NCI-H146 (cell line): ENCODE results near the gene STYK1.
"Not testable (repeated sequence)": the region's sequence is repeated elsewhere in the genome, so short reads cannot be mapped to it uniquely, and the experiment has no call there.

Source experiments
- DNase-seq: peaks from one replicate; lab custom pipeline; 2025; lab: John Stamatoyannopoulos, UW

STYK1 gene

DNA sequence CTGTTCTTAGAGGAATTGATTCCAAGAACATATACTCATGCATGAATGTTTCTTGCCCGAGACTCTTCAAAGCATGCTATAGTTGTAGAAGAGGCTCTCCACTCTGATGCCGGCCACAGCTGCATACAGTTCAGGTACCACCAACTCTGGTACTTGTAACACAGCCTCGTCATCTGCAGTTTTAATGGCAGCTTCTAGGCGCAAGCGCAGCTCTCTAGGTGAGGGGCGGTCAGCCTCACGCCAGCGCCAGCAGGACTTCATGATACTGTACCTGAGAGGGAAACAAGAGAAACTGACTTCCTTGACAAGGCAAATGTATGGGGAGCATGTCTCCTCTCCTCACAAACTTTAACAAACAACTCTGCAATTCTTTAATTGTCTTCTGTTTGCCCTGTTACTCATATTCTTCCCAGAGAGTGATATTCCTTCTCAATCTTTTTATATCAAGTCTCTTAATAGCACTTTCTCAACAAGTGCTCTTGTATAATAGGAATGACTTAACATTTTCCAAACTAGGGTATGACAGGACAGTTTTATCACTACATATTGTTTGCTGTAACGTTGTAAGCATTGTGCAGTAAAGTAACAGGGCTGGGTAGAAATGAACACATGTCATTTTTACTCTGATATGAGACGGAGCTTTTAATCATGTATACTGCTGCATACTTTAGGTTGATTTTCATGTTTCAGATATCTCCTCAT is 53.6 kb downstream of the STYK1 start:
- no peak for DNase-seq

DNA sequence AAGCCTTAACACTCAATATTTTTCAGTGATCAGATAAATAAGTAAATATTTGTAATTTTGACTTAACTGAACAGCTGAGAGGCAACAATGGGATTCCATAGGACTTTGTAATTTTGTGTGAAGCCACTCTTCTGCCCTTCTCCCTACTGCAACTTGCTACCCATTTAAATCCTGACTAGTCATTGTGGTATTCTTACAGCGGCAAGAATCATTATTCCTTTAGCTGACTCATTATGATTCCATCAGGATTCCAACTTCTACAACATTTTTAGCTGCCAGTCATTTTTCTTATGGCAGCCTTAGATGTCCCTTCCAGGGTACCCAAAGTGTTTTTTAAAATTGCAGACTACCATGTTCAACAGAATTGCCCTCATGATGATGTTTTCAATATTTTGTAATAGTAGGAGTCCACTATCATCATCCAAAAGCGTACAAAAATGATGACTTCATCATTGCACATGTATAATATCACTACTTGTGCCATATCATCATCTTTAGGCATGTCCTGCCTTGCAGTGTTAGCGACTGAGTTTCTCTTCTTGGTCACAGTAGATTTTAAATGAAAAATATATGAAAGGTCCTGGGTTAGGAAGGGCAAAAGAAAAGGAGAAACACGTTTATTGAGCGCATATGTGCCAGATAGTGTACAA is 55.4 kb downstream of the STYK1 start:
- no peak for DNase-seq

DNA sequence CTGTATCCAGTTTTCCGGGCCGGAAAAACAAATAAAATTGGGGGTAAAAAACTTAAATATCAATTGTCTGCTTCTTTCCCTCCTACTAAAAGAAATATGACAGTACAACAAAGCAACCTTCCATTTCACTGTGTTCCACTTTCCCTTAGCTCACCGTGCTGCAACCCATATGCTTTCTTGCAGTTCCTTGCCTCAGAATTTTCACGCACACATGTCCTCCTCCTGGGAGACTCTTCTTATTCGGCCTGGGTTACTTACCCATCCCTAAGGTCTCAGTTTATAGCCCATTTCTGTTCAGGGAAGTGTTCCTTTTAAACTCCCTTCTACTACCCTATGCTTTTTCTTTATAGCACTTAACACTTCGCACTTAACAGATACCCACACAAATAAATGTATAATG is 56.0 kb downstream of the STYK1 start:
- DNase-seq, result no peak

DNA sequence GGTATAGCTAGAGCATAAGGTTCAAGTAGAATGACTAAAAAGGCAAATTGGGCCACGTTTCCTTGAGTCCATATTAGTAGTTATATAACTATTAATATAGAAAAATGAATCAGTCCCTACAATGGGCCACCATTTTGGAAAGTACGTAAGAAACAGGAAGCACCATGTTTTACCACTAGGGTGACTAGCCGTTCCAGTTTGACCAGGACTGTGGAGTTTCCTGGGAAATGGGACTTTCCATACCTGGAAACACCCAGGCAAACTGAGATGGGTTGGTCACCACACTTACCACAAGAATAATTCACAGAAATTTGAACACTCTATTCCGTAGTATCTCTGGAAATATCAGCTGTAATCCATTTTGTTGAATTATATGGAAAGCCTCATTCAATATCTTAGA is 58.3 kb downstream of the STYK1 start:
- no peak for DNase-seq

DNA sequence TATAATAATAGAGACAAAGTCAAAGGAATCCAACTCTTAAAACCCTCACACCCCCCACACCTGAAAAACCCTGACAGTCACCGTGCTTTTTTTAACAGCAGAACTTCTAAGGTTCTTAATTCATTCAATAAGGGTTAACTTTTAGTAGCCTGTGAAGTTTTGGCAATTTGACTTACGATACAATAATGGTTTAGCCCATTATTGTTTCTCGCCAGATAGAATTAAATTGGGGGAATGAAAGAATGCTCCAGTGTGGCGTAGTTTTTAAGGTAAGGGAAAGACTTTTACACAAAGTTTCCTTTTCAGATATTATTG is 59.8 kb downstream of the STYK1 start:
- no peak for DNase-seq

DNA sequence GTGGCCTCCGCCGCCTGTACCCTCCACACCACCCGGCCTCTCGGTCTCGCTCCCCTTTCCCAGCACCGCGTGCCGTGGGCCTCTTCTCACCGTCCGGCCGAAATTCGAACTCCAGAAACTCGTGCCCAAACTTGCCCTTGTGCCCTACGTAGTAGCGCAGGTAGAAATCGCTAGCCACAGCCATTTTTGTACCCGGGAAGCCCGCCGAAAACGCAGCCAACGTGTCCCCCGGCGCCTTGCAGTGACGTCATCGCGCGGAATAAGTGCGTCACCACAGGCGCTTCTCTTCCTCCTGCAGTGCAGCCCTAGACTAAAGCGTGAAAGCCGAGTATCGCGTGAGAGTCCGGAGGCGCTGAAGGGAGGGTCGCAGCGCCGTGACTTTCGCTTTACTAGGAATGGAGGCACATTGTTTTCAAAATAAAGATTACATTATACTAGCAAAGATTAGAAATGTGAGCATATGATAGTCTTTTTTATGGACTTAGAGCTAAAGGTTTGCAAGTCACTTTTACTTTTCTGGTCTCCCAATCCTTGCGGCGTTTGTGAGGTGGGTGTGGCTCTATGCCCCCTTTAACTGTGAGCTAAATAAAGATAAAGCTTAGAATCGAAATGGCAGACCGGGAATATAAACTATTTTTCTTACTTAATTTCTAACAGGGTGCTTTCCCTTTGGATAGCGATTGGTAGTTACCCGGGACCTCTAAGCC is 60.4 kb downstream of the STYK1 start, which contains the start of gene MAGOHB:
Gene MAGOHB (minus strand): TSS at position 261 of the 707 bp plus-strand sequence. CDS start 77 bp downstream, at position 184.
- peak; percentile 98 for DNase-seq

DNA sequence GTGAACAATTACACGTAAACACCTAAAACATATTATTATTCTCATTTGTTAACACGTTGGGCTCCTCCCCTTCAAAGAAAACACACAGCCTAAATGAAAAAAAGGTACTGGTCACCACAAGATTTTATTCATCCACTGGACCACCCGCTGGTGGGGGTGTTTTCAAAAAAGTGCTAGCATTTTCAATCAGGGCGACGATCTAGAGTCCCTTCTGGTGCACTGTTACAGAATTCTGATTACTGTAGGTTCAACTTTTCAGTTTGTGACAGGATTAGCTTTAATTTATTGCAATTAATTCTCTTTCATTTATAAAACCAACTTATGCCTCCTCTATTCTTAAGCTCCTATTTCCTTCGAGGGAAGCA is 60.9 kb downstream of the STYK1 start:
- DNase-seq, result peak; percentile 68

DNA sequence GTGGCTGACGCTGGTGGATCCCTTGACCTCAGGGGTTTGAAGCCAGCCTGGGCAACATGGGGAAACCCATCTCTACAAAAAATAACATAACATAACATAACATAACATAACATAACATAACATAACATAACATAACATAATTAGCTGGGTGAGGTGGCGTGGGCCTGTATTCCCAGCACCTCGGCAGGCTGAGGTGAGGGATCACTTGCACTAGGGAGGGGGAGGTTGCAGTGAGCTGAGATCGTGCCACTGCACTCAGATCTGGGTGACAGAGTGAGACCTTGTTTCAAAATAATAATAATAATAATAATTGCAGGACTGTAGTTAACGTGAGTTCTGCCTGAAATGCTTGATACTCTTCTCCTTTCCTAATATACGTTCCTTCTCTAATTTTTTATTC is 61.7 kb downstream of the STYK1 start:
- no peak for DNase-seq

DNA sequence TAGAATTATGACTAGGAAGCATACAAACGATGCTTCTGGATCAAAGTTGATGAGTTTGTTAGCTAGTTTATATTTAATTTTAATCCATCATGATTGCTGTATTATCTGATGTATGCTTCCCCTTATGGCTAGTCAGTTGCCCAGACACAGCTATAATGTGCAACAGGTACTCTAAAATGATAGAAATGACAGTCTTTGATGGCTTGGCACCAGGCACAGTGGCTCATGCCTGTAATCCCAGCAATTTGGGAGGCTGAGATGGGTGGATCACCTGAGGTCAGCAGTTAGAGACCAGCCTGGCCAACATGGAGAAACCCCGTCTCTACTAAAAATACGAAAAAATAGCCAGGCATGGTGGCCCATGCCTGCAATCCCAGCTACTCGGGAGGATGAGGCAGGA is 62.6 kb downstream of the STYK1 start:
- not testable (repeated sequence) for DNase-seq

DNA sequence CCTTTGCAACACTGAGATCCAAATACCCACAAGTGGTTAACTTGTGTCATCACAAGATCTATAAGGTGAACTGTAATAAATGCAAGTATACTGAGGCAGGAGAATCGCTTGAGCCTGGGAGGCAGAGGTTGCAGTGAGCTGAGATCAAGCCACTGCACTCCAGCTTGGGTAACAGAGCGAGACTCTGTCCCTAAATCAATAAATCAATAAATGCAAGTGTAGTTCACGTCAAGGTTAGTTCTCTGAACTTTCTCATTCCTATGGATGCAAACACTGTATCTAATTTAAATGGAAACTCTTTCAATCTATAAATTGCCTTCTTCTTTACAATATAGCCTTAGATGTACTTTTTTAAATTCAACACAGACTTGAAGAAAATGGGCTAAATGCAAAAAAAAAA is 63.7 kb downstream of the STYK1 start:
- no peak for DNase-seq

DNA sequence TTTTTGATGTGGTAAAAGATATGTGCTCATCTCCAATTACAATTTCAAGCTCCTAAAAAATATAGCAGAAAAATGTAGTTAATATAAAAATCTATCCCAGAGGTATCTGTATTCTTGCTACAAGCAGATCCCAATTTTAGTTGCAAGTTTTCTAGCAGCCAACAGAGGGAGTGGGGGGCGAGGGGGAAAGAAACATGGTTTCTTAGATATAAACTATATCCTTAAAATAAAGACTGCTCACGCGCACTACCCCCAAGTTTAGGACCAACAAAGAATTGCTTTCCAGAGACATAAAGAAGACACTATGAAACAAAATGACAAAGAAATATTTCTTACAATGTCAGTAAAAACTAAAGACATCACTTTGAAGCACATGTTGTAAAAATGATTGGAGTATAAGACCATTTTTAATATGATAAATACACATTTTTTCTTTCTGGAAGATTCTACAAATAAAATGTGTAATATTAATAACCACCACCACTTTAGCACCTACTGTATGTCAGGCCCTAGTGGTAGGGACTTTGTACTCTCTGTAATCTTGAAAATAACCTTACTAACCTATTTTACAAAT is 65.9 kb downstream of the STYK1 start:
- DNase-seq, result peak; percentile 39

DNA sequence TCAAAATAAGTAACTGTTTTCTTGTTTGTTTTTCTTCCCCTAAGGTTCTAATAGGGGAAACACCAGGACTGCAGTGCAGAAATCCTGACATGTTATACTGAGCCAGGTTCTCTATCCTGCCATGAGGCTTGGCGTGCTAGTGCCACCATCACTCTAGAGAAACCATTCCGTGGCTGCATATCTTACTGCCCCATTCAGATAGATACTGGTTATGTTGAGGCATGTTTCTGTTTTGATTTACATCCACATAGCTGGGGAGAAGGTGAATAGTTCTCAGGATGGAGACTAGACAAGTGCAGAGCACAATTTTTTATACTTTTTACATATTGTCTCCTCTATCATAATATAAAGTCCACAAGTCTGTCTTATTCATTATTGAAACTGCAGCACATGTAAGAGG is 72.0 kb downstream of the STYK1 start:
- no peak for DNase-seq

DNA sequence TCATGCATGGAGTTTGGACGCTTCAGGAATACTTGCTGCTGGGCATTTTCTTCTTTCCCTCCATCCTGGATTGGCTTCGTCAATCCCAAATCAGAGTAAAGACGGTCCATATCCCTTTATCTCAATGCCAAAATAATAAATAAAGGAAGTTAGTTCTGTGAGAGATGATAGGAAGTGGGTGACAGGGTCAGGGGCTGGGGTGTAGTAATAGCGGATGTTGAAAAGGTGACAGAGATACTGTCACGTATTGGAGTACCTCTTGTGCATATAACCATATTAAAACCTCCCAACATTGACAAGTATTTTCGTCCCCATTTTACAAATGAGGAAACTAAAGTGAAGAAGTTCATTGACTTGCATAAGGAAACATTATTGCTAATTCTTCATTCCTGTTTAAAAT is 72.9 kb downstream of the STYK1 start:
- no peak for DNase-seq

DNA sequence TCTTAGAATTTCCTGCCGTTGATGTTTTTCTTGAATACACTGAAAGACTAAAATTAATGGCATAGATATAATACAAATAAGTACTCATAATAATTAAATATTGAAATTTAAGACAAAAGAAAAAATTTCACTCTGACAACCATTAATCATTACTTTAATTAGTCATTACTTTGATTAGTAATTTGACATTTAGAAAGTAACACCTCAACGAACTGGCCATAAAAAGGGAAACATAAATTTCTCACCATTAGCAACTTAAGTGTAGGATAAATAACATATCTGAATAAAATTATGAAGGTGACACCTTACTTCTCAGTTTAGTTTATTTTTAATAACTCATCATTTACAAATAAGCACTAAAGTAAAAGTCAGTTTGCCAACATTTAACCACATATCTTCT is 78.0 kb downstream of the STYK1 start:
- no peak for DNase-seq

DNA sequence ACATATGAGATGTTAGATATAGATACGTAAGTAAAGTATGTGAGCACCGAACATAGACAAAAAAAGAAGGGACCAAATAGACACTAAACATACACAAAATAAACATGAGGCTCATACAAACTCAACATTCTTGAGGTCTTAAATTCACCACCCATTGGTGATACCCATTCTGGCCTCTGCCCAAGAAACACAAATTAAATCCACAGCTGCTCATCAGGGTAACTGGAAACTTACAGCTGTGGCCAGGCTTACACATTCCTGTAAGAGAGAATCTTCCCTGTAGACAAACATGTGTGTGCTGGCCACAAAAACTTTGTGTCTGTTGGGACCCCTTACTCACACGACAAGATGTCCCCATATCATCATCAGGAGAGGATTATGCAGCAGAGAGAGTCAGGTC is 82.9 kb downstream of the STYK1 start:
- no peak for DNase-seq

DNA sequence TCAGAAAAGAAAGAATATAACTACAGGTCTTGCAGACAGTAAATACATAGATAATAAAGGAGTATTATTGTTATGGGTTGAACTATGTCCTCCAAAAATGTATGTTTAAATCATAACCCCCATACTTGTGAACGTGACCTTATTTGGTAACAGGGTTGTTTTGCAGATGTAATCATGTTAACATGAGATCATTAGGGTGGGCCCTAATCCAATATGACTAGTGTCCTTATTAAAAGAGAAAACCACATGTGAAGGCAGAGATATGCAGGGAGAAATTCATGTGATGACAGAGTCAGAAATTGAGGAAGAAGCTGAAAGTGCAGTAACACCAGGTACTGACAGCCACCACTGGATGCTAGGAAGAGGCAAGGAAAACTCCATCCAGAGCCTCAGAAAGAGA is 89.4 kb downstream of the STYK1 start:
- DNase-seq, result no peak

DNA sequence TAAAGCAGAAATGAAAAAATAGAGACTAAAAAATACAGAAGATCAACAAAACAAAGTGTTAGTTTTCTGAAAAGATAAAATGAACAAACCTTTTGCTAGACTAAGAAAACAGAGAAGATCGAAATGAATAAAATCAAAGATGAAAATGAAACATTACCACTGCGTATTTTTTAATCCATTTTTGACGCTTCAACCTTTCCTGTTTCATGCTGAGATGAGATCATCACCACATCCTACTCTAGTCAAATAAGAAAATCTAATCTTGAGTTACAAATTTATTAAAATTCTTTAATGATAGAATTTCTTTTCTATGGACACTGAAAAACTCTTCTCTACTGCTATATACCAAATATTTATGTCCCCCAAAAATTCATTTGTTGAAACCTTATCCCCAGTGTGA is 91.1 kb downstream of the STYK1 start:
- DNase-seq, result no peak

DNA sequence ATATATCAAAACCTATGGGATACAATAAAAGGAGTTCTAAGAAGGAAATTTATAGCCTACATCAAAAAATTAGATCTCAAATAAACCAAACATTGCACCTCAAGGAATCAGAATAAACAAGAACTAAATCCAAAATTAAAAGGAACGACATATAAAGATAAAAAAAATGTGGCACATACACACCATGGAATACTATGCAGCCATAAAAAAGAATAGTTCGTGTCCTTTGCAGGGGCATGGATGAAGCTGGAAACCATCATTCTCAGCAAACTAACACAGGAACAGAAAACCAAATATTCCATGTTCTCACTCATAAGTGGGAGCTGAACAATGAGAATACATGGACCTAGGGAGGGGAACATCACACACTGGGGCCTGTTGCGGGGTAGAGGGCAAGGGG is 91.7 kb downstream of the STYK1 start:
- not testable (repeated sequence) for DNase-seq

DNA sequence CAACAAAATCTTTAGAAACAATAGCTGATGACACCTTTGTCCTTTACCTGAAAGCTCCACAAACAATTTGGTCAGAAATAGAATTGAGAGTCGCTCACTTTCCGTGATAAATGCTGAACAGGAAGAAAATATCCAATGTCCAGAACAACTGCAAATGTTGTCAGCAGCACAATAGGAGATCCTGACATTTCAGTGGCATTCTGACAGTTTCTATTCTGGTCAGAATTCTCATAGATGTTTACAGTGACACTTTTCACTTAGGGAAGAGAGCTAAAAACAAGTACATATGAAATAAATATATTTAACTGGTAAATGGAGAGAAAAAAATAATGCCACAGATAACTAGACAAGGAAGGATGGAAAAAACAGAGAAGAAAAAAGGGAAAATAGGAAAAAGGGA is 99.5 kb downstream of the STYK1 start:
- DNase-seq, result no peak

DNA sequence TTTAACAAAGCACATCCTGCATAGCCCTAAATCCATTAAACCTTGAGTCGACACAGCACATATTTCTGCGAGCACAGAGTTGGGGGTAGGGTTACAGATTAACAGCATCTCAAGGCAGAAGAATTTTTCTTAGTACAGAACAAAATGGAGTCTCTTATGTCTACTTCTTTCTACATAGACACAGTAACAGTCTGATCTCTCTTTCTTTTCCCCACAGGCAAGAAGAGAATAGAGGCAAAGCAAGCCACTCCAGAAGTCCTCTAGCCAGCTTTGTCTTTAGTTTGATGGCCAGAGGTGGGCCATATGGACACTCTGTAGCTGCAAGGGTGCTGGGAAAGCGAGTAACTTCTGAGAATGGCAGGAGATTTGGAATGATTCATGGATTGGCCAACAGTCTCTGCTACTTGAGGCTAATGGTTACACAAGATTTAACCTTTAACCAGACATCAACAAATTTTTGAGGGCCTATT is 101.8 kb downstream of the STYK1 start:
- DNase-seq, result not testable (repeated sequence)

DNA sequence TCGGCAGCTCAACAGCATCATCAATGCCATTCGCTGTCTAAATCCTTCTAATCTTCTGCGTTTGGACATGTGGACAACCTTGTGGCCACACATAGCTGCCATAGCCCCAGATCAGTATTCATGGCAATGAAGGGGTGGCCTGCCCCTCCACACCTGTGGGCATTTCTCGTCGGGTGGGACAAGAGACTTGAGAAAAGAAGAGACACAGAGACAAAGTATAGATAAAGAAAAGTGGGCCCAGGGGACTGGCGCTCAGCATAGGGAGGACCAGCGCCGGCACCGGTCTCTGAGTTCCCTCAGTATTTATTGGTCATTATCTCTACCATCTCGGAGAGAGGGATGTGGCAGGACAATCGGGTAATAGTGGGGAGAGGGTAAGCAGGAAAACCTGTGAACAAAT is 102.7 kb downstream of the STYK1 start:
- DNase-seq, result no peak
